Measurements from ENCODE around the gene MAP3K19. TPM values are rescaled to one million over a fixed set of nuclear protein-coding genes. Genes with fewer than 3 reads are reported as not detected.

MAP3K19 gene
- total RNA-seq, 1 donor from 2014 or later, result not detected

GRCh38 chr2:134917888-134918525 is 129.2 kb downstream of the MAP3K19 start:
- intact Hi-C loops (cut with micrococcal nuclease), result no loop called here
- Histone ChIP-seq H3K27me3 (ENCODE audit: low read depth) (no peaks in the 10 kb centered on the region), H3K27ac (replicated peaks) (peak overlapping the region; percentile 97), H3K9me3 (replicated peaks) (peaks cover 10% of the 10 kb centered on the region), H3K4me3 (peak overlapping the region; percentile 94), H3K4me1 (peaks cover 53% of the 10 kb centered on the region), H3K36me3 (no peaks in the 10 kb centered on the region)
- no peak for DNase-seq
- peak; percentile 60 for TF ChIP-seq CTCF (IDR thresholded peaks at IDR 0.05; ENCODE audit: borderline replicate concordance)

- Histone ChIP-seq H3K27me3 (ENCODE audit: low read depth) (no peaks in the 10 kb centered on the region), H3K4me3 (peak overlapping the region; percentile 94), H3K9me3 (replicated peaks) (peaks cover 10% of the 10 kb centered on the region), H3K4me1 (peaks cover 47% of the 10 kb centered on the region), H3K36me3 (no peaks in the 10 kb centered on the region), H3K27ac (replicated peaks) (peak overlapping the region; percentile 97)
- DNase-seq, result peak; percentile 21
- no peak for TF ChIP-seq CTCF (IDR thresholded peaks at IDR 0.05; ENCODE audit: borderline replicate concordance)
- intact Hi-C loops (cut with micrococcal nuclease), result no loop called here
Observed at GRCh38 chr2:134917360-134917865, 129.8 kb downstream of the MAP3K19 start.

Other genes starting within 250 kb of the MAP3K19 start
- not detected for gene ACMSD, start 208.8 kb downstream of the MAP3K19 start, total RNA-seq
- 16.9 TPM for gene CCNT2, start 128.6 kb downstream of the MAP3K19 start, total RNA-seq
- 48.6 TPM for gene RAB3GAP1, start 4.8 kb upstream of the MAP3K19 start, total RNA-seq